Measurements from ENCODE around the gene MAP3K4.

DNA sequence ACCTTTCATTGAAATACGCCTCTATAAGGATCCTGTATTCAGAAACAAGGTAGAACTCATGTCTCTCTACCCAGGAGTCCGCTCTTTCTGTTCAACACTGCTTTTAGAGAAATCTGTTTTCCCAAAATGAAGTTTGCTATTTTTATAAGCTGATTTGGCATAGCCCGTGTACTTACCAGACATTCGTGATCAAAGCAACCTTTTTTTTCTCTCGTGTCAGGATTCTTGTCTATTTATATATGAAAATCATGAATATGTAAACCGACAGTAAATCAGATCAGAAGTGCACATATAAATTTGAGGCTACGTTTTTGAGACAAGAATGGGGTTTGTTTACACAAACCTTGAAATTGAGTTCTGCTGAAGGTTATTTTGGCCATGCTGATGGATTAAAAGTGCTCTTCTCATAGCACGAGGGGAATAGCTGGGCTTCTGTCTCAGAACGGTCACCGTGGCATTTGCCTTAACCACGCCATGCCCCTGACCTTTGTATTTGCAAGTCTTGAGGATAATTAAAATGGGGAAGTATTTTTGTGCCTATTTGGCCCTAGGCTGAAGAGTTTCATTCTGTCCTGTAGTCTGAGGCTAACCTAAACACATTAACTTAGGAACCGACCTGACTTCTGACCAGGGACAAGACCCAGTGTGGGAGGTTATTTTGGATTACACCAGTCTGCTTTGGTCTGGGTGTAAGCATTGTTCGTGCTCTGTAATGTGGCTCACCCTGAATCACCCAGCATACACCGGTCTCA is 118.6 kb downstream of the MAP3K4 start:
- TF ChIP-seq, protein P1, sequence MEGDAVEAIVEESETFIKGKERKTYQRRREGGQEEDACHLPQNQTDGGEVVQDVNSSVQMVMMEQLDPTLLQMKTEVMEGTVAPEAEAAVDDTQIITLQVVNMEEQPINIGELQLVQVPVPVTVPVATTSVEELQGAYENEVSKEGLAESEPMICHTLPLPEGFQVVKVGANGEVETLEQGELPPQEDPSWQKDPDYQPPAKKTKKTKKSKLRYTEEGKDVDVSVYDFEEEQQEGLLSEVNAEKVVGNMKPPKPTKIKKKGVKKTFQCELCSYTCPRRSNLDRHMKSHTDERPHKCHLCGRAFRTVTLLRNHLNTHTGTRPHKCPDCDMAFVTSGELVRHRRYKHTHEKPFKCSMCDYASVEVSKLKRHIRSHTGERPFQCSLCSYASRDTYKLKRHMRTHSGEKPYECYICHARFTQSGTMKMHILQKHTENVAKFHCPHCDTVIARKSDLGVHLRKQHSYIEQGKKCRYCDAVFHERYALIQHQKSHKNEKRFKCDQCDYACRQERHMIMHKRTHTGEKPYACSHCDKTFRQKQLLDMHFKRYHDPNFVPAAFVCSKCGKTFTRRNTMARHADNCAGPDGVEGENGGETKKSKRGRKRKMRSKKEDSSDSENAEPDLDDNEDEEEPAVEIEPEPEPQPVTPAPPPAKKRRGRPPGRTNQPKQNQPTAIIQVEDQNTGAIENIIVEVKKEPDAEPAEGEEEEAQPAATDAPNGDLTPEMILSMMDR (IDR thresholded peaks at IDR 0.05): no peak
- TF ChIP-seq POLR2A (IDR thresholded peaks at IDR 0.05): no peak
